WTC11 (cell line): ENCODE measurements around the gene CCR5. TPM values are rescaled to one million over a fixed set of nuclear protein-coding genes. Genes with fewer than 3 reads are reported as not detected.

ENCODE experiments used
- ATAC-seq: fragments of 200-7000 bp; cut with Tn5 transposase; 2 replicates; pipeline ENCODE4 v1.10.0; 2021; ENCODE audit warnings: mild to moderate bottlenecking, moderate library complexity
- CTCF ChIA-PET: fragments of 300-600 bp; sonication (Branson Sonifier 250); formaldehyde crosslinking; loops from one replicate; lab custom pipeline; 2021; ENCODE audit warnings: antibody characterized with exemption; lab: Charles Lee
- POLR2A ChIA-PET: fragments of 350-600 bp; sonication (Branson Sonifier 250); formaldehyde crosslinking; loops from one replicate; lab custom pipeline; 2021; ENCODE audit warnings: antibody characterized with exemption; lab: Charles Lee
- DNase-seq: peaks from one replicate; pipeline ENCODE4 v3.0.0; 2021; ENCODE audit warnings: low spot score
- H3K27ac Mint-ChIP-seq: 2 replicates; pipeline ENCODE4 v1.8.0; 2021; ENCODE audit warnings: mixed read lengths
- H3K27me3 Mint-ChIP-seq: 2 replicates; pipeline ENCODE4 v1.8.0; 2021; ENCODE audit warnings: low read depth, mild to moderate bottlenecking, moderate library complexity, mixed read lengths
- H3K36me3 Mint-ChIP-seq: 2 replicates; pipeline ENCODE4 v1.8.0; 2021; ENCODE audit warnings: mixed read lengths
- H3K4me1 Mint-ChIP-seq: 2 replicates; pipeline ENCODE4 v1.8.0; 2022; ENCODE audit warnings: mixed read lengths
- H3K4me3 Mint-ChIP-seq: 2 replicates; pipeline ENCODE4 v1.8.0; 2021; ENCODE audit warnings: mild to moderate bottlenecking, moderate library complexity, mixed read lengths
- H3K9me3 Mint-ChIP-seq: 2 replicates; pipeline ENCODE4 v1.8.0; 2021; ENCODE audit warnings: mixed read lengths
- ATF3 ChIP-seq: sonication (generic); formaldehyde crosslinking; conservative IDR thresholded peaks from 2 replicates; pipeline ENCODE4 v1.8.1; 2022; ENCODE audit warnings: mild to moderate bottlenecking, missing genetic modification reagents
- ATF6 ChIP-seq: sonication (generic); formaldehyde crosslinking; IDR thresholded peaks from 2 replicates; pipeline ENCODE4 v1.8.1; 2023; ENCODE audit warnings: mild to moderate bottlenecking, missing genetic modification reagents
- CDX4 ChIP-seq: fragments of 250-450 bp; sonication (Bioruptor Pico); IDR thresholded peaks from 2 replicates; pipeline ENCODE4 v1.9.0; 2021; ENCODE audit warnings: moderate library complexity, mild to moderate bottlenecking, inconsistent platforms, borderline replicate concordance
- E2F5 ChIP-seq: sonication (generic); formaldehyde crosslinking; IDR thresholded peaks from 2 replicates; pipeline ENCODE4 v1.8.1; 2022; ENCODE audit warnings: mild to moderate bottlenecking, moderate library complexity, missing genetic modification reagents
- EMX1 ChIP-seq: fragments of 250-450 bp; sonication (Bioruptor Pico); IDR thresholded peaks from 2 replicates; pipeline ENCODE4 v1.8.0; 2021; ENCODE audit warnings: mild to moderate bottlenecking
- GRHL2 ChIP-seq: fragments of 250-450 bp; sonication (Bioruptor Pico); IDR thresholded peaks from 2 replicates; pipeline ENCODE4 v1.8.0; 2022; ENCODE audit warnings: mild to moderate bottlenecking, moderate library complexity; ENCODE audit not compliant: insufficient replicate concordance, severe bottlenecking
- HMGA2 ChIP-seq: fragments of 250-450 bp; sonication (Bioruptor Pico); IDR thresholded peaks from 2 replicates; pipeline ENCODE4 v1.4.0; 2021; ENCODE audit warnings: mild to moderate bottlenecking, moderate library complexity
- IRF1 ChIP-seq: sonication (generic); formaldehyde crosslinking; IDR thresholded peaks from 2 replicates; pipeline ENCODE4 v1.8.0; 2023; ENCODE audit warnings: missing genetic modification reagents
- KAT7 ChIP-seq: sonication (generic); formaldehyde crosslinking; IDR thresholded peaks from 2 replicates; pipeline ENCODE4 v1.8.1; 2023; ENCODE audit warnings: missing genetic modification reagents, mild to moderate bottlenecking, borderline replicate concordance
- MYBL2 ChIP-seq: sonication (generic); formaldehyde crosslinking; IDR thresholded peaks from 2 replicates; pipeline ENCODE4 v1.8.1; 2023; ENCODE audit warnings: mild to moderate bottlenecking, moderate library complexity, missing genetic modification reagents
- NFATC4 ChIP-seq: fragments of 250-450 bp; sonication (Bioruptor Pico); IDR thresholded peaks from 2 replicates; pipeline ENCODE4 v1.9.0; 2021; ENCODE audit warnings: mild to moderate bottlenecking
- SP1 ChIP-seq: sonication (generic); formaldehyde crosslinking; conservative IDR thresholded peaks from 2 replicates; pipeline ENCODE4 v1.8.1; 2022; ENCODE audit warnings: missing genetic modification reagents
- TCF7 ChIP-seq: sonication (generic); formaldehyde crosslinking; IDR thresholded peaks from 2 replicates; pipeline ENCODE4 v1.8.0; 2022; ENCODE audit warnings: mild to moderate bottlenecking, low read depth, missing genetic modification reagents, moderate library complexity
- TEAD1 ChIP-seq: sonication (generic); formaldehyde crosslinking; IDR thresholded peaks from 2 replicates; pipeline ENCODE4 v1.8.0; 2022; ENCODE audit warnings: mild to moderate bottlenecking, missing genetic modification reagents
- USF1 ChIP-seq: sonication (generic); formaldehyde crosslinking; IDR thresholded peaks from 2 replicates; pipeline ENCODE4 v1.8.0; 2022; ENCODE audit warnings: mild to moderate bottlenecking, missing genetic modification reagents
- USF2 ChIP-seq: sonication (generic); formaldehyde crosslinking; IDR thresholded peaks from 2 replicates; pipeline ENCODE4 v1.8.1; 2023; ENCODE audit warnings: mild to moderate bottlenecking, missing genetic modification reagents, moderate library complexity
- ZNF232 ChIP-seq: sonication (generic); formaldehyde crosslinking; IDR thresholded peaks from 2 replicates; pipeline ENCODE4 v1.8.0; 2022; ENCODE audit warnings: mild to moderate bottlenecking, missing genetic modification reagents
- ZNF416 ChIP-seq: fragments of 250-450 bp; sonication (Bioruptor Pico); IDR thresholded peaks from 2 replicates; pipeline ENCODE4 v1.9.0; 2021; ENCODE audit warnings: mild to moderate bottlenecking, inconsistent platforms
- ZNF425 ChIP-seq: fragments of 250-450 bp; sonication (Bioruptor Pico); conservative IDR thresholded peaks from 2 replicates; pipeline ENCODE4 v1.9.0; 2021; ENCODE audit warnings: mild to moderate bottlenecking
- ZNF512 ChIP-seq: sonication (generic); formaldehyde crosslinking; IDR thresholded peaks from 2 replicates; pipeline ENCODE4 v1.8.1; 2022; ENCODE audit warnings: missing genetic modification reagents, borderline replicate concordance
- ZNF532 ChIP-seq: fragments of 250-450 bp; sonication (Bioruptor Pico); IDR thresholded peaks from 2 replicates; pipeline ENCODE4 v1.9.0; 2021; ENCODE audit warnings: mild to moderate bottlenecking, borderline replicate concordance
- total RNA-seq: library from RNA; stranded (reverse); gene quantifications from 3 replicates; pipeline ENCODE4 v1.2.3, GENCODE V29; 2021

The CCR5 gene
- total RNA-seq, 1 experiment from 2014 or later = not detected

GRCh38 chr3:46356276-46356675 is 14.5 kb upstream of the CCR5 start (continued):
- no peak for TF ChIP-seq CDX4 (CRISPR knock-in tag)
- no peak for TF ChIP-seq ZNF512 (CRISPR knock-in tag)
- TF ChIP-seq KAT7 = no peak
- TF ChIP-seq IRF1 (CRISPR knock-in tag) = no peak
- no peak for TF ChIP-seq USF1 (CRISPR knock-in tag)
- TF ChIP-seq EMX1 (CRISPR knock-in tag) = no peak
- TF ChIP-seq USF2 (CRISPR knock-in tag) = no peak
- no peak for TF ChIP-seq ATF6 (CRISPR knock-in tag)

- Mint-ChIP-seq H3K9me3 (no peaks in the 10 kb centered on the region), H3K27ac (no peak overlapping the region)
- POLR2A ChIA-PET = no interaction called here
- no peak for TF ChIP-seq ZNF232 (CRISPR knock-in tag)
- no peak for TF ChIP-seq TCF7 (CRISPR knock-in tag)
- TF ChIP-seq ZNF416 (CRISPR knock-in tag) = no peak
- TF ChIP-seq HMGA2 (CRISPR knock-in tag) = no peak
- no peak for TF ChIP-seq MYBL2 (CRISPR knock-in tag)
- no peak for TF ChIP-seq SP1 (CRISPR knock-in tag)
- TF ChIP-seq E2F5 (CRISPR knock-in tag) = no peak
- no peak for TF ChIP-seq ATF3
- TF ChIP-seq NFATC4 = no peak
- TF ChIP-seq ZNF425 (CRISPR knock-in tag) = no peak
- no peak for TF ChIP-seq GRHL2 (CRISPR knock-in tag)
- TF ChIP-seq TEAD1 (CRISPR knock-in tag) = no peak
- TF ChIP-seq ZNF532 (CRISPR knock-in tag) = no peak
Measured at GRCh38 chr3:46356909-46357308, 13.8 kb upstream of the CCR5 start.

More at GRCh38 chr3:46356909-46357308, 13.8 kb upstream of the CCR5 start:
- CTCF ChIA-PET = no interaction called here
- peaks cover 8% of the 10 kb centered on the region for H3K27me3 Mint-ChIP-seq
- DNase-seq (no peak), ATAC-seq (no peak)
- no peak overlapping the region for H3K4me3 Mint-ChIP-seq
- H3K36me3 Mint-ChIP-seq = no peaks in the 10 kb centered on the region
- H3K4me1 Mint-ChIP-seq = no peaks in the 10 kb centered on the region
